ENCODE results near the gene CUTA.
"Not testable (repeated sequence)": the region's sequence is repeated elsewhere in the genome, so short reads cannot be mapped to it uniquely, and the experiment has no call there.

Gene CUTA

DNA sequence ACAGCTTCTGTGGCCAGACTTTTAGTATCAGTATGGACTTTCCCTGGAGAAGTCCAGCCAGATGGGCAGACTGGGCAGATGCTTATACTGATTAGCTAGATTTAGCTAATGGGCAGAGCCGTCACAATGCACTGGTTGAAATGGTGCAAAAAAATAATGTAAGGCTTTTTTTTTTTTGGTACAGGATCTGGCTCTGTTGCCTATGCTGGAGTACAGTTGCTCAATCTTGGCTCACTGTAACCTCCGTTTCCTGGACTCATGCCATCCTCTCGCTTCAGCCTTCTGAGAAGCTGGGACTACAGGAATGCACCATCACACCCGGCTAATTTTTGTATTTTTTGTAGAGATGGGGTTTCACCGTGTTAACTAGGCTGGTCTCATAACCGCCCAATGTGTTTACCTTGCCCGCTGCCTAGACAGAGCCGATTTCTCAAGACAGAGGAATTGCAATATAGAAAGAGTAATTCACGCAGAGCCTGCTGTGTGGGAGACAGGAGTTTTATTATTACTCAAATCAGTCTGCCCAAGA, 42.7 kb downstream of the CUTA start:
- Histone ChIP-seq H3K27me3 (ENCODE audit: control insufficient read depth, insufficient read depth, low read length) (no peaks in the 10 kb centered on the region), H3K36me3 (ENCODE audit: control insufficient read depth, insufficient read depth, low read length) (no peaks in the 10 kb centered on the region), H3K4me3 (ENCODE audit: low read depth, low read length) (no peak overlapping the region), H3K4me1 (ENCODE audit: control insufficient read depth, insufficient read depth, low read length) (peaks cover 17% of the 10 kb centered on the region), H3K9ac (ENCODE audit: low read depth, low read length) (no peak overlapping the region), H3K9me3 (ENCODE audit: control insufficient read depth, insufficient read depth, low read length) (no peaks in the 10 kb centered on the region), H3K27ac (ENCODE audit: low read depth, low read length) (no peak overlapping the region)

DNA sequence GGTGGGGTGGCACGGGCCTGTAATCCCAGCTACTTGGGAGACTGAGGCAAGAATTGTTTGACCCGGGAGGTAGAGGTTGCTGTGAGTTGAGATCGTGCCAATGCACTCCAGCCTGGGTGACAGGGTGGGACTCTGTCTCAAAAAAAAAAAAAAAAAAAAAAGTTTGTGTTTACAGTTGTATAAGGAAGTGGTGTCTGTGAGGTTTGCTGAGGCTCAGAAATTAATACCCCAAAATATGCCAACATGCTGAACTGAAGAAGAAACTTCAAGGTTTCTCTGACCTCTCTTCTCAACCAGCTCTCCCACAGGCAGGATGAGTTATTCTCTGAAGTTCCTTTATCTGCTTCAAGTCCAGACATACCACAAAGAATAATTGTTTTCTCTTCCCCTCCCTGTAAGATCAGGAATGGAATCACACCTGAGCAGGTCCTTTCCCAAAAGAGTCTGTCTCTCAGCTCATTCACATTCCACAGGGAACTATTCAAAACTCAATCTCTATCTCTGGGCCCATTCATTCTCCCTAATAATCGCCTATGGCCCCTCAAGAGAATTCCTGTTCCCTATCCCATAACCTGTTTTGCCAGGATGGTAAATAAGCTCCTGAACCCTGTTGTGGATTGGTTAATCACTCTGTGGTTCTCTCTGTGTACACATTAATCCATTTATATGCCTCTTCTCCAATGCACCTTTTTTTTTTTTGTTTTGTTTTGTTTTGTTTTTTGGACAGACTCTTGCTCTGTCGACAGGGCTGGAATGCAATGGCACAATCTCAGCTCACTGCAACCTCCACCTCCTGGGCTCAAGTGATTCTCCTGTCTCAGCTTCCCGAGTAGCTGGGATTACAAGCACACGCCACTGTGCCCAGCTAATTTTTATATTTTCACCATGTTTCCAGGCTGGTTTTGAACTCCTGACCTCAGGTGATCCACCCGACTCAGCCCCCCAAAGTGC, 43.7 kb downstream of the CUTA start:
- H3K36me3 ChIP-seq (ENCODE audit: control insufficient read depth, insufficient read depth, low read length) = no peaks in the 10 kb centered on the region
- H3K4me1 ChIP-seq (ENCODE audit: control insufficient read depth, insufficient read depth, low read length) = peaks cover 17% of the 10 kb centered on the region
- no peaks in the 10 kb centered on the region for H3K27me3 ChIP-seq (ENCODE audit: control insufficient read depth, insufficient read depth, low read length)
- no peak overlapping the region for H3K27ac ChIP-seq (ENCODE audit: low read depth, low read length)
- H3K9me3 ChIP-seq (ENCODE audit: control insufficient read depth, insufficient read depth, low read length) = no peaks in the 10 kb centered on the region
- no peak overlapping the region for H3K4me3 ChIP-seq (ENCODE audit: low read depth, low read length)
- H3K9ac ChIP-seq (ENCODE audit: low read depth, low read length) = no peak overlapping the region

GRCh38 chr6:33372526-33373123, 45.3 kb downstream of the CUTA start:
- H3K4me1 ChIP-seq (ENCODE audit: control insufficient read depth, insufficient read depth, low read length) = peaks cover 17% of the 10 kb centered on the region
- no peaks in the 10 kb centered on the region for H3K9me3 ChIP-seq (ENCODE audit: control insufficient read depth, insufficient read depth, low read length)
- H3K36me3 ChIP-seq (ENCODE audit: control insufficient read depth, insufficient read depth, low read length) = no peaks in the 10 kb centered on the region
- peak overlapping the region; percentile 50 for H3K27ac ChIP-seq (ENCODE audit: low read depth, low read length)
- no peaks in the 10 kb centered on the region for H3K27me3 ChIP-seq (ENCODE audit: control insufficient read depth, insufficient read depth, low read length)
- no peak overlapping the region for H3K9ac ChIP-seq (ENCODE audit: low read depth, low read length)
- no peak overlapping the region for H3K4me3 ChIP-seq (ENCODE audit: low read depth, low read length)

- not testable (repeated sequence) for H3K27me3 ChIP-seq (ENCODE audit: control insufficient read depth, insufficient read depth, low read length); H3K4me3 ChIP-seq (ENCODE audit: low read depth, low read length); H3K27ac ChIP-seq (ENCODE audit: low read depth, low read length); H3K9me3 ChIP-seq (ENCODE audit: control insufficient read depth, insufficient read depth, low read length); H3K36me3 ChIP-seq (ENCODE audit: control insufficient read depth, insufficient read depth, low read length); H3K9ac ChIP-seq (ENCODE audit: low read depth, low read length)
- H3K4me1 ChIP-seq (ENCODE audit: control insufficient read depth, insufficient read depth, low read length) = peaks cover 17% of the 10 kb centered on the region
Observed at GRCh38 chr6:33371901-33372300, 46.0 kb downstream of the CUTA start.

- not testable (repeated sequence) for H3K9me3 ChIP-seq (ENCODE audit: control insufficient read depth, insufficient read depth, low read length); H3K4me3 ChIP-seq (ENCODE audit: low read depth, low read length); H3K9ac ChIP-seq (ENCODE audit: low read depth, low read length); H3K27ac ChIP-seq (ENCODE audit: low read depth, low read length); H3K27me3 ChIP-seq (ENCODE audit: control insufficient read depth, insufficient read depth, low read length); H3K36me3 ChIP-seq (ENCODE audit: control insufficient read depth, insufficient read depth, low read length)
- peaks cover 12% of the 10 kb centered on the region for H3K4me1 ChIP-seq (ENCODE audit: control insufficient read depth, insufficient read depth, low read length)
Observed at GRCh38 chr6:33367715-33368025, 50.2 kb downstream of the CUTA start.

DNA sequence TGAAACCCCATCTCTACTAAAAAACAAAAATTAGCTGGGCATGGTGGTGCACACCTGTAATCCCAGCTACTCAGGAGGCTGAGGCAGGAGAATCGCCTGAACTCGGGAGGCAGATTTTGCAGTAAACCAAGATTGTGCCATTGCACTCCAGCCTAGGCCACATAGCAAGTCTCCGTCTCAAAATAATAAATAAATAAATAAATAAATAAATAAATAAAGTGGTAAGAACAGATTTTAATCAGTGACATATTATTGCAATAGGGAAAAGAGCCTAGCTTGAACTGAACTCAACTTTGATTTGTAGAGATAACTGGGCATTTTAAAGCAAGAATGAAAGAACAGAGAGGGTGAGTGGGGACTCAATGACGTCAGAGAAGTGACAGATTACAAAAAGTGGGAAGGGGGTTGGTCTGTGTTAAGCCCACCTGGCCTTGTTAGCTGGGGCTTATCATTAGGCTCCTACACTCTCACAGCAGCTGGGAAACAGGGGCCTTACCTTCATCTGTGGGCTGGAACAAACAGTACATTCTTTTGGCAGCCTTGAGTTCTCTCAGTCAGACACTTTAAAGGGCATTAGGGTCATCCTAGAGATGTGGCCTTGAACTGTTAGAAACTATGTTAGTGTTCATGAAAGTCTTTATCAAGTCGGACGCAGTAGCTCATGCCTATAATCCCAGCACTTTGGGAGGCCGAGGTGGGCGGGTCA, 50.7 kb downstream of the CUTA start:
- H3K27ac ChIP-seq (ENCODE audit: low read depth, low read length) = no peak overlapping the region
- no peaks in the 10 kb centered on the region for H3K9me3 ChIP-seq (ENCODE audit: control insufficient read depth, insufficient read depth, low read length)
- peaks cover 7% of the 10 kb centered on the region for H3K4me1 ChIP-seq (ENCODE audit: control insufficient read depth, insufficient read depth, low read length)
- H3K36me3 ChIP-seq (ENCODE audit: control insufficient read depth, insufficient read depth, low read length) = no peaks in the 10 kb centered on the region
- no peaks in the 10 kb centered on the region for H3K27me3 ChIP-seq (ENCODE audit: control insufficient read depth, insufficient read depth, low read length)
- no peak overlapping the region for H3K4me3 ChIP-seq (ENCODE audit: low read depth, low read length)
- no peak overlapping the region for H3K9ac ChIP-seq (ENCODE audit: low read depth, low read length)

All from HUES48 (cell line).